COLO668 (cell line): Measurements from ENCODE around the gene UNC5A.

Source experiments
- DNase-seq: peaks from one replicate; lab custom pipeline; 2025; ENCODE audit not compliant: unreplicated experiment; lab: John Stamatoyannopoulos, UW

Gene UNC5A

DNA sequence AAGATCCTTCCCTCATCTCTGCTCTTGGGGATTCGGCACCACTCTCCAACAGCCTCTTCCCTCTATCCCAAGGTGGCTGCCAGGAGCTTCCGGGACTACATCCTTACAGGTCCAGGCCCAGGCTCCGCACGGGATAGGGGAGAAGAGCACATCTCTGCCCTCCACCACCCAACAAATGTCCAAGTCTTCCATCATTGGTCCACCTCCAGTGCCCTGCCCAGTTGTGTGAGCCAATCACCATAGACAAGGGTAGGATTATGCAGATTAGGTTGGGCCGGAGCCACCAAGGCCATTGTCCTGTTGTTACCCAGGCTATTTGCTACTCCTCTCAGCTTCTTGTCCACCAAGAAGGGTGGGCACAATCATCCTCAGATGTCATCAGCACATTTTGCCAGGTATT, 9.1 kb downstream of the UNC5A start:
- DNase-seq: no peak

- peak; percentile 15 for DNase-seq
Observed at GRCh38 chr5:176820937-176821336, 10.6 kb downstream of the UNC5A start.

DNA sequence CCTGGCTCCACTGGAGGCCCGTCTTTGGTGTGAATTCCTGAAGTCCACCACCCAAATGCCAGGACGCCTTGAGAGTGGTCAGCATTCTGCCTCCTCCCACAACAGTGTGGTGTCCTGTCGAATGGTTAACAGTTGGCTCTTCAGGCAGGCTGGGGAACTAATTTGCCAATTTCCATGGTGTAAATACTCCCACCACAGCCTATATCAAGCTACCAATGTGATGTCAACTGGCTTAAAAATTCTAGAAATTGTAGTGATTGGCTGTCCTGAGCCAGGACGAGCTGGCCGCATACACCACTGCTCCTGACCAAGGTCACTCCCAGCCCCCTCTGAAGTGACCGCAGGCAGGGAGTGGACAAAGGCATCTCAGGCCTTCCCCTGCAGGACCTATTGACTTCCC, 11.1 kb downstream of the UNC5A start:
- DNase-seq: no peak

DNA sequence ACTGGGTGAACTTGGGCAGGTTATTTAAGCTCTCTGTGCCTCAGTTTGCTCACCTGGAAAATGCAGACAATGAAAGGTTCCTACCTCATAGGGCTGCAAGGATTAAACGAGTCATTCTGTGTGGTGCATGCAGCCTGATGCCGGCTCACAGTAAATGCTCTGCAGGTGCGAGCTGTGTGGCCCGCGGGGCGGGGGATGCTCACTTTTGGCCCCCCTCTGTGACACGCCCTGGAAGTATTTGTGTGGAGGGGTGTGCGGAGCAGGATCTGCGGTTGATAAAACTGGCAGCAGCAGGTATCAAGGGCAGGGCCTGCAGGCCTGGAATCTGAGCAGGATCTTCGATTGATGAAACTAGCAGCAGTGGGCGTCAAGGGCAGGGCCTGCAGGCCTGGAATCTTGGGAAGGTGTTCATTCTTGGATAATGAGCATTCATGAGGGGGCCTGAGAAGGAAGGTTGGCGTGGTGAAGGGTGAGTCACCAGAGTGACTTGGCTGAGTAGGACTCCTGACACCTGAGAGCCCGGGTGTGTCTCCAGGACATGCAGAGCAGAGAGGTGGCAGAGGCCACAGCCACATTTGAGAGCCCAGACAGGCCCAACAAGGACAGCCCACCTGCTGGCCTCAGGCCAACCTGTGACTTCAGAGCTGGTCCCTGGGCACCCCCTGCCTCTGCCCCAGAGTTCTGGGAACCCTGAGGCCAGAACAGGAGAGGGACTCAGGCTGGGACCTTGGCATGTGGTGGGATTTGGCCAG, 11.9 kb downstream of the UNC5A start:
- peak; percentile 64 for DNase-seq

DNA sequence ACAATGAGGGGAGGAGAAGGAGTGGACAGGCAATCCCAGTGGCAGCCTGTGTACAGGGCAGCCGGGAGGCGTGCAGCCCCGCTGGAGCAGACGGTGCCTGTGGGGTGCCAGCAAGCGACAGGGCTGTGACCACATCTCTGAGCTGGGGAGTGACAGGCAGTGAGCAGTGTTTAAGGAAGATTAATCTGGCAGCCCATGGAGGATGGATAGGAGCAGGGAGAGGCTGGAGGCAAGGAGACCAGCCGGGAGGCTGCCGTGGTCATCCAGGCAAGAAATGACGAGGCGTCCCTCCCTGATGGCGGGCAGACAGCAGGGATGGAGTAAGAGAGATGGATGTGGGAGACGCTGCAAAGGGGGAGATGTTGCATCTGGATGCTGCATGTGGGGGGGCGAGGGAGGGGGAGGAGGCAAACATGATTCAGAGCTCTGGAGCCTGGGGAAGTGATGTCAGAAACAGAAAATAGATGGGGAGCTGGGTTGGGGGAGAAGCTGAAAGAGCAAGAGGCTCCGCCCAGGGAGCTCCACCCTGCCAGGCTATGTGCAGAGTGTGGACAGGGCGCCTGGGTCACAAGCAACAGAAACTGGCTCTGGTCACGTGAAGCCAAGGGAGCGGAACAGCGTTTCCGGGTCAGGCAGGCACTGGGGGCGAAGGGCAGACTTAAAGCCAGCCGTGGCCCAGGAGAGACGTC, 12.6 kb downstream of the UNC5A start:
- DNase-seq: peak; percentile 21

DNA sequence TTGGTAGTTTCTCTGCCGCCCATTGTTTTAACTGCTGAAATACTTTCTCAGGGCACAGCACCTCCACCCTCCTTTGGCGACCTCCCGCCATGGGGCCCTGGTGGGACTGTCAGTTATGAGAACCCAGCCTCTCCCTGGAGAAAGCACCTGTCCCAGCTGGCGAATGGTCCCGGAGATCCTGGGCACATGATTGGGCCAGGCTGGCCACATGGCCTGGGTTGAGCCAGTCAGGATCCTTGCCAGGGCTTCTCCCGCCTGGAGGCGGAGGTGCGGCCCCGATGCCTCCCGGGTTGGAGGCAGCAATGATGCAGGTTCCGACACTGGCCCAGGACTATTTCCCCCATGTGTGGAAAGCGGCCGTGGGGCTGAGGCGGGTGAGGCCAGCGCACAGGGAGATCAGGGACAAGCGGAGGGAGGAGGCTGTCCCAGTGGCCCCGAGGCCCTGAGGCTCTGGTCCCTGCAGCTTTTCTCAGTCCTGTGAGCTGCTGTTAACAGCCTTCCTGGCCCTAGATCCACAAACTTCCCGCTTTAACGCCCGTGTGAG, 13.6 kb downstream of the UNC5A start:
- DNase-seq: no peak

- no peak for DNase-seq
Observed at GRCh38 chr5:176824604-176825003, 14.2 kb downstream of the UNC5A start.

DNA sequence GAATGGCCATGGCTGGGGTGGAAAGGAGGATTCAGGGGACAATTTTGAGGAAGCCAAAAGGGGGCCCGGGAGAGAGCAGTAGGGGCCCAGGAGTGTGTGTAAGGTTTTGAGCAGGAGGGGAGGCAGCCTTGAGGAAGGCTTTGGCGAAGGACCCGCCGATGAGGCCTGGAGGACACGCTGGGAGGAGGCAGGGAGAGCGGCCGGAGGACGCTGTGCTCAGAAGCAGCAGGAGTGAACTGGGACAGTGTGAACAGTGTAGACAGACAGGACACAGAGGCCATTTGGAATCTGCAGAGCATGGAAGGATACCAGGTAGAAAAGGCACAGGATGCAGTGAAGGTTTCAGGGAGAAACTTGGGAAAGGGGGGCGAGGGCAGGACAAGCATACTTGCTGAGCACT, 14.9 kb downstream of the UNC5A start:
- DNase-seq: no peak

- DNase-seq: no peak
Observed at GRCh38 chr5:176825957-176826356, 15.6 kb downstream of the UNC5A start.

GRCh38 chr5:176827736-176828414, 17.5 kb downstream of the UNC5A start:
- DNase-seq: no peak

GRCh38 chr5:176829320-176829719, 19.0 kb downstream of the UNC5A start:
- no peak for DNase-seq

DNA sequence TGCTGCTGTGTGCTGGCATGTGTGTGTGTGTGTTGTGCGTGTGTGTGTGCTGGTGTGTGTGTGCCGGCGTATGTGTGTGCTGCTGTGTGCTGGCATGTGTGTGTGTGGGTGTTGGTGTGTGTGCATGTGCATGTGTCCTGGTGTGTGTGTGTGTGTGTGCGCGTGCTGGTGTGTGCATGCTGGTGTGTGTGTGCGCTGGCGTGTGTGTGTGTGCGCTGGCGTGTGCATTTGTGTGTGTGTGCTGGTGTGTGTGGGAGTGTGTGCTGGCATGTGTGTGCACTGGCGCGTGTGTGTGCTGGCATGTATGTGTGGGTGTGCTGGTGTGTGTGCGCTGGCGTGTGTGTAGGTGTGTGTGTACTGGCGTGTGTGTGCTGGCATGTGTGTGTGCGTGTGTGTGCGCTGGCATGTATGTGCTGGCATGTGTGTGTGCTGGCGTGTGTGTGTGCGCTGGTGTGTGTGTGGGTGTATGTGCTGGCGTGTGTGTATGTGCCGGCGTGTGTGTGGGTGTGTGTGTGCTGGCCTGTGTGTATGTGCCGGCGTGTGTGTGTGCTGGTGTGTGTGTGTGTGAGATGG, 20.1 kb downstream of the UNC5A start:
- DNase-seq: no peak

DNA sequence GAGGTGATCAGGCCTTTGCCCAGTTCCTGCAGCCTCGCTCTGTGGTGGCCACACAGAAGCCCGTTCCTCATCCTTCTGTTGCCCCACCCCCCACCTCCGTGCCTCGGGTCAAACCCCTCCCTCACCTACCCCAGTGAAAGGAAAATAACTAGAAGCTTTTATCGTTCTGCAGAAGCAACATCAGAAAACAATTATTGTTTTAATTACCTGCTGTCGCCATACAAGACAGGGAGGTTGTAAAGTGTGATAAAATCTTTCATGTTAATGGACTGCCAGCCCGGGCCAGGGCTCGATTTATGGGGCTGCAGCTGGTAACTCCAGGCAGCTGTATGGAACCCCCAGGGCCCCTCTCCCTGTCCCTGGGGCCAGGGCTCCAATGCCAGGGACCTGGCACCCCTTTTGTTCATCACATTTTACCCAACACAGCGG, 20.6 kb downstream of the UNC5A start:
- no peak for DNase-seq

DNA sequence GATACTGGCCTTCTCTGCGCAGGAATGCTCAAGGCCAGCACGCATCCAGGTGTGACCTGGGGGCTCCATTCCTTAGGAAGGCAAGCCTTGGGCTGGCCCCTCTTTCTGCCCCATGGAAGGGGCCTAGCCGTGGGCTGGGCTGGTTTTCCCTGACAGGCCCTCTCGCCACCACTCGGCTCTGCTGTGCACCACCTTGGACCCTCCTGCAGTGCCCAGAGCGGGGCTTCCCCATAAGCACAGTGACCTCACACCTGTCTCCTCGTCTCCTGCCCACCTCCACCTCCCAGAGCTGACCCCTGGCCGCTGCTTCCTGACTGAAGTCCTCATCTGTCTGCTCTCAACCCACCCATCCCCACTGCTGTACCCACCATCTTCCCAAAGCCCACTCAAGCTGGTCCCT, 21.1 kb downstream of the UNC5A start:
- DNase-seq: no peak

- peak; percentile 13 for DNase-seq
Observed at GRCh38 chr5:176832162-176832561, 21.8 kb downstream of the UNC5A start.

GRCh38 chr5:176833286-176833685, 22.9 kb downstream of the UNC5A start:
- DNase-seq: no peak

DNA sequence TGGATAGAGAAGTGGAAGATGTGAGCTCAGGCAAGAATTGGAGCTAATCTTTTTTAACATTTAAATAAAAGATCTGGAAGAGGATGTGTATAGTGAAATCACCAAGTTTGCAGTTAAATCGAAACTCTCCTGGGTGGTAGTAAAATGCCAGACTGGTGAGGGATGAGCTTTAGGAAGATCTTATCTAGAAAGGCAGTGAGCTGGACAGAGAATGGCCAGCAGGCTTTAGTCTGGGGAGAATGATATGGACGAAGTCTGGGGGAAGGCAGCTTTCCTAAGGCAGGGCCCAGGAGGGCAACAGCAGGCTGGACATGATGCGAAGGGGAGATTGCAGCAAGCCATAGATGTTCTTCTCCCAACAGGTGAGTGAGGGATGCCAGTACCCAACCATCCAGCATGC, 25.6 kb downstream of the UNC5A start:
- no peak for DNase-seq

DNA sequence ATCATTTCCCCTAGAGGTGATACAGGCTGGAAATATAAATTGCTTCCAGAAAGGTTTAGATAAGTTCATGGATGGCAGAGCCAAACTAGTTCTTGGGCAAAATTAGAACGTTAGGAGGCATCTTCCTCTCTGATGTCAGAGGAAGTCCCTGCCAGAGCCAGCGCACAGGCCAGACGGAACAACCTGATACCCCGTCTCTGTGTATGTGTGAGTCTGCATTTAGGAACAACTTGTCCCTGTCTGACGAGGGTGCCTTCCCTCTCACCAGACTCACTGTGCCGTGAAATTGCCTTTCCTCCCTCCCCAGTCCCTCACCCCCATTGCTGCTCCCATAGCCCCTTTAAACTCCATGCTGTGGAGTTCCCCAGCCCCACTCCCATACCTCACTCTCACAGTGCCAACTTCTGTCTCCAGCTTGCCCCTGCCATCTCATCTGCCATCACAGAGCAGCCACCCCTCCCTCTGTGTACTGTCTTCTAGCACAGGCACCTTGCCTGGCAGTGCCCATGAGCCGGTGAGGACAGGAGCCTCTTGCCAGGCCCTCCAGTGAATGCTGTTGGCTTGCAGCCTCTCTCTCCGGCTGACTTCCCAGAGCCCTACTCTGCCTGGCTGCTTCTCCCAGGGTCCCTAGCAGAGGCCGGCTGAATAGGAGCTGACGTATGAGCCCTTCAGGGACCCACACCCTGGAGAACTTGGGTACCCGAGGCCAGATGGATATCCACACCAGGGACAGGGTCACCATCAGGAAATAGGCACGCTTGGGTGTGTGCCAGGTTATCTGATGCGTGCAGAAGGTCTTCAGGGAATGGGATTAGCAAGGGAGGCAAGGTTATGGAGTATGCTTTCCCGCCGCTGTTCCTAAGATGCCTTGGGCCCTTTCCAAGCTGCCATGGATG, 26.7 kb downstream of the UNC5A start:
- DNase-seq: no peak

DNA sequence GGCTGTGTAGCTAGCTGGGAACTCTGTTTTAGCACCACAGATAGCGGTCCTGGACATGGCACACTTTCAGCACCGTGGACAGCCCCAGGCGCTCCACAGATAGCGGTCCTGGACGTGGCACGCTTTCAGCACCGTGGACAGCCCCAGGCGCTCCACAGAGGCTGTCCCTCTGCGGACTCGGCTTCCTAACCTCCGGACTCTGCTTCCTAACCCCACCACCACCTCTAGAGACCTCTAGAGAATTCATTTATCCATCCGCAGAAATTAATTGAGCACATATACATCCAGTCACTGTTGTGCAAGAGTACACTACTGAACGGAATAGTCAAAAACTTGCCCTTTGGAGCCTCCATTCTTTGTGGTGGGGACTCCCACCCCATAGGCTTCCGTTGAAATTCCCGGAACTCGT, 27.4 kb downstream of the UNC5A start:
- DNase-seq: no peak

GRCh38 chr5:176843673-176844072, 33.3 kb downstream of the UNC5A start:
- no peak for DNase-seq
